Skin epidermis (tissue), 12 donors: ENCODE results near the gene TMEM201.
A peak's percentile ranks its signal among the peaks of the same experiment; 100 is the strongest.

Experiments used
- H3K27ac ChIP-seq, 21 experiments: fragments of 200-600 bp; sonication (generic) in 11 of 21; one replicate each; pipeline ENCODE4 v1.5.0; 2020; ENCODE audit warnings: mild to moderate bottlenecking in 3 of 21, inconsistent platforms in 2 of 21, moderate library complexity in 2 of 21
- H3K4me3 ChIP-seq, 7 experiments: fragments of 200-600 bp; sonication (generic) in 2 of 7; one replicate each; pipeline ENCODE4 v1.5.0; 2020; ENCODE audit warnings: inconsistent platforms in 2 of 7, mild to moderate bottlenecking in 2 of 7, moderate library complexity in 1 of 7

TMEM201 gene

DNA sequence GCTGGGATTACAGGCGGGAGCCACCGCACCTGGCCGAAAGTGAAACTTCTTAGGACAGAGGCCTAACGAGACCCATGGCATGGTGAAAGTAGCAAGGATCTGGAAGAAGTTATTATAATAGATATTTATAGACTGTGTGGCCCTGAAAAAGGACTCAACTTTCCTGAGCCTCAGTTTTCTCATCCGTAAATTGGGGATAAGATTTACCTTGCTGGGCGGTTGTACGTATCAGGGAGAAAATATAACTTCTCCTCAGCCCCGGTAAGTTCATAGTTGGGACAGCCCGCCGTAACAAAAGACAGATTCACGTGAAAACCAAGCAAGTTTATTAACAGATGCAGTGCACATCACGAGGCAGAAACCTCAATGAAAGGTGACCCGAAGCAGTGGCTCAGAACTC, 57.3 kb downstream of the TMEM201 start:
- Histone ChIP-seq H3K27ac (no peak overlapping the region), H3K4me3 (no peak overlapping the region)

DNA sequence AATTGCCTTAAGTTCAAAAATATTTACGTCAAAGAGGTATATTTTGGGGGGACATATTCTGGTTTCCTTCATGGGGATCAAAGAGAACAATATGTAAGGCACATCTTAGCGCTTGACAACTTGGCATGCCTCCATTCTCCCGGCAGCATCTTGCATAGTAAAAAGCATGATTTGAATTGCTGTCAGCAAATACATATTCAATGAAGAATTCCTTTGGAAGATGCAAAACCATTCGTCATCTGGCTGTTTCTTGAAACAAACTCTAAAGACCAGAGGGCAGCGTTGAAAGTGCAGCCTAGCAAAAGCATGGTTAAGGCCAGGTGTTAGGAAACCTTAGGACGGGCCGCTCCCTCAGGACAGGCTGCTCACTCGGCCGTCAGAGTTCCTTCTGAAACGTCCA, 59.5 kb downstream of the TMEM201 start:
- Histone ChIP-seq H3K4me3 (no peak overlapping the region), H3K27ac (no peak overlapping the region)

DNA sequence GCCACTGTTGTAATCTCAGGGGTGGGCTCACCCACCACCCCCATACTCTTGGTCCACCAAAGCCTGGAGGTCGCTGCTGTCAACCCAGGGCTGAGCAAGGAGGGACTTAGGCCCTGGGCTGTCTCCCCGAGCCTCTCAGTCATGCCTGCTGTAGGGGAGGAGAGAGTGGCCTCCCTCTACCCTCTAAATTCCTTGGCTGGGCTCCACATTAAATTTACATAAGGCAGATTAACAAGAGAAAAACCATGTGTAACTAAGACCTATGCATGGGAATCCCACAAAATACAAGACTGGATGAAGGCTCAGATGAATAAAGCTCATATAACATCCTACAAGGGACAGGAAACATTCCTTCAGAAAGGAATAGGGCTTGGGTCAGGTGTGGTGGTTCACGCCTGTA, 61.1 kb downstream of the TMEM201 start:
- no peak overlapping the region for H3K4me3 ChIP-seq
- H3K27ac ChIP-seq: no peak overlapping the region

DNA sequence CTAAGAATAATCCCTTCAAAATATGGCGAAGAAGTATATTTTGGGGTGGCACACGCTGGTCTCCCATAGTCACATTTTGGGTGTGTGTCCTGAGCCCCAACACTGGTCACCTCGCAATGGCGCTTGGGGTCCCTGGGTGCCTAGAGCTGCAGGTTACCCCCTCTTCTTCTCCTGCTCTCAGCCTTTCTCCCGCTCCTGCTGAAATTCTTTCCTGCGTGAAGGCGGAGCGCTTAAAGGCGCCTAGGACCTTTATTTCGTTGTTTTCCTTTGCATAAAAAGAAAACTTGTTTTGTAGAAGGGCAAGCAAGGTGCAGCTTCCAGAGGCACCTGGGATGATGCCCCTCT, 62.5 kb downstream of the TMEM201 start:
- Histone ChIP-seq H3K27ac (peak overlapping the region in 16 of 21 experiments; percentile 10 to 97 (median 88)), H3K4me3 (peak overlapping the region; percentile 45 to 72 (median 64))

DNA sequence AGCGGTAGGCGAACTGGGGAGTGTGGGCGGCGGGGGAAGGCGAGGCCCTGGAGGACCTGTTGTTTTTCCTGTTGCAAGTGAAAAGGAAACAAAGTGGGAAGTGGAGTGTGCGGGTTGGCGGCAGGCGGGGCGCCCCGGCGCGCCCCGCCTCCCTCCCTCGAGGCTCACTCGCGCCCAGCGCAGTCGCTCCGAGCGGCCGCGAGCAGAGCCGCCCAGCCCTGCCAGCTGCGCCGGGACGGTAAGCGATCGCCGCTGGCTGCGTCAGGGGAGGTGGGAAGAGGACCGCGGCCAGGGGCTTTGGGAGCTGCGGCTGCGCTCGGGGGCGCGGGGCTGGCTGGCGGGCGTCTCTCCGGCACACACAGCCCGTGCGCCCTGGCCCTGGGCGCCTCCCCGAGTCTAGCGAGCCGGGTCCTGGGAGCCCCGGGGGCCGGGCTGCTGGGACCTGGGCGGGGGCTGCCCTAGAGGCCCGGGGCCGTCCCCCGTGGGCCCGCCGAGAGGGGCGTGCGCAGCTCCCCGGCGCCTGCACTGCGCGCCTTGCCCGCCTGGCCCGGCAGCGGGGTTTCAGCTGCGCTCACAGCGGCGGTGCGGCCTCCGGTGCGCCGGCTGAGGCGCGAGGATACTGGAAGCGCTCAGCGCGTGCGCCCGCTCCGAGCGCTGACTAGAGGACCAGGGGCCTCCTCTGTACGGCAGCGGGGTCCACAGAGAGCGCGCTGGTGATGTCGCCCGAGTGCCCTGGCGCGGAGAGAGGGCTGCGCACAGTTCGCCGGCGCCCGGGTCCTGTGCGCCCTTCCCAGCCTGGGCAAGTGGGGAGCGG, 63.1 kb downstream of the TMEM201 start, which contains the start of gene PIK3CD:
Gene PIK3CD, plus strand, starts transcription at position 167 of the 814 bp plus-strand sequence. CDS start 58,725 bp downstream, outside the sequence.
- Histone ChIP-seq H3K4me3 (peak within 1 kb of the TSS; percentile 45 to 72 (median 64)), H3K27ac (peak within 1 kb of the TSS in 20 of 21 experiments; percentile 10 to 97 (median 83))

DNA sequence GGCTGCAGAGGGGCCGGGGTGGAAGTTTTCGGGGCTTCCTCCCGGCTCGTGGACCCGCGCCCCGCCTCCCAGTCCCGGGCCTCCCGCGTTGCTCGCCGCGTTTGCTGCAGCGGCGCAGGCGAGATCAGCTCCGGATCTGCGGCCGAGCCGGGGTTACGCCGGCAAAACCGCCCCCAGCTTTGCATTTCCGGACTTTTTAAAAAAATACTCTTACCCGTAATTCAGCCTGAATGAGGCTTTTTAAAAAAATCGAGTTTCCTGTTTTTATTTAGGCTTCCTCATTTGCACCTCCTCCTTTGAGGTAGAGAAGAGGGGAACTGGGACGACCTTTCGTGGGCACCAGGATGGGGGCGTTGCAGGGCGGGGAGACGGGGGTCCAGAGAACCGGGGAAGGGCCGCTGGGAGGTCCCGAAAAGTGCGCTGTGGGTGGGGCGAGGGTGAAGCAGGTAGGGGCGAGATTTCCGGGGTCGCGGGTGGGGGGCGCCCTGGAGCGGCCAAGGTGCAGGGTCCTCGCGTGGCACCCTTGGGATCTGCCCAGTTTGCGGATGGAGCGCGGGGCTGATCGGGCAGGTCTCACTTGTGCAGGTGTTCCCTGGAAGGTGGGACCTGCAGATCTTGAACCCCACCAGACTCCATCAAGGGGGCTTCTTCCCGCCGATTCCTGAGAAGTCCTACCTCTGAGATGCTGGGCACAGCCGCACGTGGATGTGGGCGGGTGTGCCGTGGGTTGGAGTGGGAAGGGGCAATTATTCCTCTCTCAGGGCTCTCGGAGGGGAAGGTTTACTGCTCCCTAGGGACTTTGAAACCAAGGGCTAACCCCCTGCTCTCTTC, 63.9 kb downstream of the TMEM201 start:
- peak overlapping the region in 19 of 21 experiments; percentile 29 to 97 (median 85) for H3K27ac ChIP-seq

GRCh38 chr1:9653210-9653490, 64.4 kb downstream of the TMEM201 start:
- H3K27ac ChIP-seq: peak overlapping the region in 15 of 21 experiments; percentile 36 to 97 (median 86)
- peak overlapping the region; percentile 45 to 72 (median 64) for H3K4me3 ChIP-seq

More for the DNA sequence above, 63.9 kb downstream of the TMEM201 start:
- peak overlapping the region; percentile 45 to 72 (median 64) for H3K4me3 ChIP-seq

- peak overlapping the region; percentile 45 to 72 (median 64) for H3K4me3 ChIP-seq
- peak overlapping the region in 14 of 21 experiments; percentile 2 to 97 (median 88) for H3K27ac ChIP-seq
Measured at GRCh38 chr1:9653491-9654050, 64.9 kb downstream of the TMEM201 start.

- H3K4me3 ChIP-seq: peak overlapping the region in 6 of 7 experiments; percentile 16 to 67 (median 59)
- H3K27ac ChIP-seq: peak overlapping the region in 13 of 21 experiments; percentile 2 to 97 (median 91)
Measured at GRCh38 chr1:9654051-9654833, 65.5 kb downstream of the TMEM201 start.

DNA sequence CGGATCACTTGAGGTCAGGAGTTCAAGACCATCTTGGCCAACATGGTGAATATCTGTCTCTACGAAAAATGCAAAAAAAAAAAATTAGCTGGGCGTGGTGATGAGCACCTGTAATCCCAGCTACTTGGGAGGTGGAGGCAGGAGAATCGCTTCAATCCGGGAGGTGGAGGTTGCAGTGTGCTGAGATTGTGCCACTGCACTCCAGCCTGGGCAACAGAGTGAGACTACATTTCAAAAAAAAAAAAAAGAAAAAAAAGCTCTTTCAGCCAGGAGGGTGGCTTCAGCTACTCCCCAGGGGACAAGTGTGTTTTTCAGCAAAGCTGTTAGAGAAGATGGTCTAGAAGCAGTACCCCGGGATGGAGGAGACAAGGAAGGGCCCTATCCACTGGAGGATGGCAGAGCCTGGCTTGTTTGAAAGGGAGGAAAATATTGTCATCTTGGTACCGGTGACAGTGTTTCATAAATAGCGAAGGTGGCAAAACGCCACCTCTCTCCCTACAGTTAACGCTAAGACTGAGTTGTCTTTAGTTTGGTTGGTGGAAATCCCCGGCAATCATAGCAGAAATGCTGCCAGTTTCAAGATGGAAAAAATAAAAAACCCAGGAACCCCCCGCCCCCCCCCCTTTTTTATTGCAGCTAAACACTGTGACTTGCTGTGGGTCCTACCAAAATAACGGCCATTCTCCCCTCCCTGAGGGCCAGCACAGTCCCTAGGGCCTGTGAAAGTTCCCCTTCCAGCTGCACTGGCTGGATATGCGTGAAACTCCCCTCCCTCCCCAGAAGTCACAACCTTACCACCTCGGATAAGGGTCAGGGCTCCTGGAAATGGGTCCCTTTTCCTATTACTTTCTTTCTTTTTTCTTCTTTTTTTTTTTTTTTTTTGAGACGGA, 66.4 kb downstream of the TMEM201 start:
- Histone ChIP-seq H3K4me3 (peak overlapping the region in 2 of 7 experiments; percentile 16 to 56), H3K27ac (peak overlapping the region in 12 of 21 experiments; percentile 7 to 97 (median 92))

GRCh38 chr1:9655836-9656235, 67.1 kb downstream of the TMEM201 start:
- Histone ChIP-seq H3K4me3 (no peak overlapping the region), H3K27ac (peak overlapping the region in 1 of 21 experiments; percentile 95)

GRCh38 chr1:9657521-9658032, 68.9 kb downstream of the TMEM201 start:
- Histone ChIP-seq H3K27ac (no peak overlapping the region), H3K4me3 (no peak overlapping the region)

- no peak overlapping the region for H3K4me3 ChIP-seq
- no peak overlapping the region for H3K27ac ChIP-seq
Measured at GRCh38 chr1:9658199-9658598, 69.5 kb downstream of the TMEM201 start.

GRCh38 chr1:9659328-9659727, 70.6 kb downstream of the TMEM201 start:
- H3K4me3 ChIP-seq: no peak overlapping the region
- H3K27ac ChIP-seq: no peak overlapping the region

DNA sequence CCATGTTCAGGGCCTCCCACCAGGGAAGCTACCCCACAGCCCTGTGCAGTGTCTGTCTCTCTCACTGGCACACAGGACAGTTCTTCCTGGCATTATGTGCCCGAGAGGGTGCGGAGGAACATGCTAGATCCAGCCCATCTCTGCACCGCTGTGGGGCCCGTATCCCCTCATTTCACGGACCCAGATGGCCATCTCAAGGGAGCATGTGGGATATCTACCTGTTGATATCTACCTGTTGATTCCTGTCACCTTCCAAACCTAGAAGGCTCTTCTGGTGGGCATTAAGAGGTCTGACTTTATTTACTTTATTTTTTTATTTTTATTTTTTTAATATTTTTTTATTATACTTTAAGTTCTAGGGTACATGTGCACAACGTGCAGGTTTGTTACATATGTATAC, 74.5 kb downstream of the TMEM201 start:
- H3K4me3 ChIP-seq: no peak overlapping the region
- H3K27ac ChIP-seq: no peak overlapping the region
